Gastroesophageal sphincter (tissue), 4 donors: ENCODE data around the gene ELMO1. TPM values are rescaled to one million over a fixed set of nuclear protein-coding genes. Genes with fewer than 3 reads are reported as not detected.

Experiments
- ATAC-seq: fragments of 150-250 bp; one replicate; pipeline ENCODE4 v1.9.1; 2016; ENCODE audit warnings: mild to moderate bottlenecking, moderate library complexity
- H3K27ac ChIP-seq, 4 donors: fragments of 200-600 bp; sonication (generic) in 3 of 4; 1 replicate in 3 of 4; 2 replicates in 1 of 4; pipeline ENCODE4 v1.5.1; 2016 to 2019
- H3K27me3 ChIP-seq: fragments of 200-600 bp; sonication (generic); one replicate; pipeline ENCODE4 v1.5.1; 2019
- H3K36me3 ChIP-seq, 2 donors: fragments of 200-600 bp; sonication (generic); one replicate each; pipeline ENCODE4 v1.5.1; 2019; ENCODE audit warnings: control low read depth in 1 of 2
- H3K4me1 ChIP-seq, 3 donors: fragments of 200-600 bp; sonication (generic); 1 replicate in 2 of 3; 2 replicates in 1 of 3; pipeline ENCODE4 v1.5.1; 2016 to 2019; ENCODE audit warnings: control low read depth in 2 of 3
- H3K4me3 ChIP-seq, 2 donors: fragments of 200-600 bp; sonication (generic); one replicate each; pipeline ENCODE4 v1.5.1; 2019; ENCODE audit warnings: mild to moderate bottlenecking in 1 of 2, moderate library complexity in 1 of 2
- H3K9me3 ChIP-seq, 3 donors: fragments of 200-600 bp; sonication (generic); one replicate each; pipeline ENCODE4 v1.5.1; 2017 to 2019; ENCODE audit warnings: control low read depth in 2 of 3
- CTCF ChIP-seq, 4 experiments: fragments of 200-600 bp in 2 of 4; fragments of 450-650 bp in 2 of 4; sonication (generic) in 1 of 4; IDR thresholded peaks; one replicate each; pipeline ENCODE4 v1.5.1; 2017 to 2019; ENCODE audit warnings: antibody characterized with exemption in 4 of 4, mild to moderate bottlenecking in 2 of 4, moderate library complexity in 2 of 4
- EP300 ChIP-seq: sonication (generic); formaldehyde crosslinking; IDR thresholded peaks from one replicate; pipeline ENCODE4 v1.6.1; 2017; ENCODE audit warnings: antibody characterized with exemption, mild to moderate bottlenecking
- POLR2A ChIP-seq, 2 donors: fragments of 450-650 bp; IDR thresholded peaks; one replicate each; pipeline ENCODE4 v1.6.1; 2017; ENCODE audit warnings: antibody characterized with exemption in 2 of 2, mild to moderate bottlenecking in 2 of 2, moderate library complexity in 1 of 2
- POLR2AphosphoS5 ChIP-seq: sonication (generic); formaldehyde crosslinking; IDR thresholded peaks from one replicate; pipeline ENCODE4 v1.6.1; 2017; ENCODE audit warnings: antibody characterized with exemption
- whole genome bisulfite sequencing, 2 donors: methylation state at CpG; one replicate each; pipeline ENCODE4 v1.1.5; 2018; ENCODE audit warnings: low coverage in 1 of 2; 5-methylcytosine and 5-hydroxymethylcytosine counted together
- total RNA-seq, 4 donors: library from RNA; depleted of rRNA; stranded (reverse); fragments of >200 nt; gene quantifications; one replicate each; pipeline ENCODE4 v1.1.0, GENCODE V29; 2016

The ELMO1 gene
- total RNA-seq, 4 donors from 2014 or later, result 22.1 to 54.0 (median 42.7) TPM

GRCh38 chr7:37481154-37481553, 32.5 kb upstream of the ELMO1 start:
- no peak for TF ChIP-seq CTCF (IDR thresholded peaks at IDR 0.05)
- no peak for TF ChIP-seq POLR2AphosphoS5
- no peak for TF ChIP-seq EP300
- no peak for TF ChIP-seq POLR2A (IDR thresholded peaks at IDR 0.05)
- Histone ChIP-seq H3K4me3 (no peak overlapping the region), H3K27ac (peak overlapping the region in 2 of 4 donors; percentile 20 to 26), H3K9me3 (no peaks in the 10 kb centered on the region), H3K4me1 (no peaks in the 10 kb centered on the region), H3K27me3 (peaks cover 5% of the 10 kb centered on the region), H3K36me3 (no peaks in the 10 kb centered on the region)
- whole genome bisulfite sequencing, 2 donors, result 54 to 61% methylated on average over 2 to 5 of the region's 5 CpGs
- no peak for ATAC-seq

GRCh38 chr7:37480041-37481031, 31.7 kb upstream of the ELMO1 start:
- H3K4me1 ChIP-seq, result no peaks in the 10 kb centered on the region
- TF ChIP-seq POLR2AphosphoS5, result no peak
- TF ChIP-seq POLR2A (IDR thresholded peaks at IDR 0.05), result no peak
- TF ChIP-seq EP300, result no peak
- no peak for TF ChIP-seq CTCF (IDR thresholded peaks at IDR 0.05)
- no peaks in the 10 kb centered on the region for H3K36me3 ChIP-seq
- WGBS, 2 donors, result 64 to 75% methylated on average over 9 of the region's 11 CpGs
- no peaks in the 10 kb centered on the region for H3K9me3 ChIP-seq
- peaks cover 5% of the 10 kb centered on the region for H3K27me3 ChIP-seq
- no peak overlapping the region for H3K4me3 ChIP-seq
- peak; percentile 41 for ATAC-seq
- H3K27ac ChIP-seq, result peak overlapping the region in 1 of 4 donors; percentile 26

DNA sequence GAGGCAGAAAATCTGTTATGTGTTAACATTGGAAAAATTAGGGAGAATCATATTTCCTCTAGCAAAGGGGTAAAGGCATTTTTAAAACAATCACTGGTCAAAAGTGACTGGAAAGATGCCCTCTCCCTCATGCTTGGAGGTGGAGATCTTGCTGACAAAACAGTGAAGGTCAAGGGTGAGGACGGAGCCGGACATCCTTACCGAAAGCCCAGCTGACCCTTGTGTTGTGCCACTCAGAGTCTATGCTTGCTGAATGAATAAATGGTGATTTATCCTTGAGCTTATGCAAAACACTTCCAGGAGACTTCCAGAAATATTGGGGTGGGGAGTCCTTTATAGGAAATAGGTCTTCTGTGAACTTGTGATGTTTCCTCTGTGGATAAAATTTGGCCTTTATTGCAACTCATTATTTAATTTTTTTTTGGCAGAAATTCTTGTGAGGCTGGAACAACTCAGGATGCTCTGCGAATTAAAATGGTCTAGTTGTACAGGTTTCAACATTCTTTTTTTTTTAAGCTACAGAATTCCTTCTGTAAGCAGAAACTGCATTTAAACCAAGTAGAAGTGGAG, 28.3 kb upstream of the ELMO1 start:
- Histone ChIP-seq H3K27me3 (peaks cover 5% of the 10 kb centered on the region), H3K27ac (no peak overlapping the region), H3K36me3 (no peaks in the 10 kb centered on the region), H3K4me3 (no peak overlapping the region), H3K4me1 (no peaks in the 10 kb centered on the region), H3K9me3 (no peaks in the 10 kb centered on the region)
- TF ChIP-seq POLR2A (IDR thresholded peaks at IDR 0.05), result no peak
- no peak for TF ChIP-seq CTCF (IDR thresholded peaks at IDR 0.05)
- no peak for TF ChIP-seq EP300
- TF ChIP-seq POLR2AphosphoS5, result no peak
- no peak for ATAC-seq
- WGBS, 2 donors, result 25 to 26% methylated on average over 4 of the region's 4 CpGs

- no peak for ATAC-seq
- Histone ChIP-seq H3K9me3 (no peaks in the 10 kb centered on the region), H3K27me3 (peaks cover 5% of the 10 kb centered on the region), H3K27ac (no peak overlapping the region), H3K36me3 (no peaks in the 10 kb centered on the region), H3K4me3 (no peak overlapping the region), H3K4me1 (no peaks in the 10 kb centered on the region)
- no peak for TF ChIP-seq POLR2AphosphoS5
- no peak for TF ChIP-seq POLR2A (IDR thresholded peaks at IDR 0.05)
- no peak for TF ChIP-seq EP300
- no peak for TF ChIP-seq CTCF (IDR thresholded peaks at IDR 0.05)
- WGBS, 2 donors, result 60 to 67% methylated on average over 1 of the region's 1 CpG
Observed at GRCh38 chr7:37476428-37476827, 27.8 kb upstream of the ELMO1 start.
